GM21423 (cell line): ENCODE results near the gene OXER1.

Experiments
- ATAC-seq: cut with Tn5 transposase; IDR thresholded peaks from one replicate; pipeline ENCODE4 v1.9.1; 2021; ENCODE audit warnings: mild to moderate bottlenecking, moderate library complexity; ENCODE audit not compliant: unreplicated experiment

Gene OXER1

GRCh38 chr2:42794271-42795046 lies 30.5 kb upstream of the OXER1 start:
- ATAC-seq: no peak

DNA sequence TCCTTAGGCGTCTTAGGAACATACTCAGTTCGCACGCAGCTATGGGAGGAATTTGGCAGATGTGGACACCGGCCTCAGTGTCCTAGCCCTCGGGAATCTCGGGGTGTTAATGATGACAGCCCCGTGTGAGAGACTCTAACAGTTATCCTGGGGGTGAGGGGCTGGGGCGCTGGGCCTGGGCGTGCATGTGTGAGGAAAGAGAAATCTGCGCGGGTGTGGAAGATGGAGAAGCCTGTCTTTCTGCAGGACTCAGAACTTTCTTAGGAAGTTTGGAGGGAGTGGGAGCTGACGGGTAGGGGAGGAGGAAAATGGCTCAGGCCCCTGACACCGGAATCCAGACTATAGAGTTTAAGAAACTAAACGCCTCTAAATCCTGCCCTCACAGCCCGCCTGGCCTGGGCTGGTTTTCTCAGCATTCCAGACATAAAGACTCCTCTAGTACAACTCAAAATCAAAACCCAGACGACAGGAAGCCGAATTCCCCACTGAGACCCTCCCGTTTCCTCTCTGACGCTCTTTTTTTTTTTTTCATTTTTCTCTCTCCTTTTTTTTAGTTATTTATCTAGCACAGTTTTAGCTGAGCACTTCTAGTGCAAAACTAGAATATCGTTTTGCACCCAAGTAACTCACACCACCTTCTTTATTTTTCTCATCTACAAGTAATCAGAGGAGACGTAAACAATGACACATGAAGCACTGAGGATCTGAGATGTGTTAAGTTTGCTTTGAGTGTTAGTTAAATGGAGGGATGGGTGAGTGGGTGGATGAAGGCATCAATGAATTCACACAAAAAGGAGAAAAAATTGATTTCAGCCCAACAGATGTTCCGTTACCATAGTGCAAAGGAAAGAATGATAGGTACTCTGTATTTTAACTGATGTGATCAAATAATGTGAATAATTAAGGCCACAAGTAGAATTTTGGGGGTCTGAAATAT lies 29.7 kb upstream of the OXER1 start:
- no peak for ATAC-seq

- no peak for ATAC-seq
Measured at GRCh38 chr2:42792583-42793333, 28.8 kb upstream of the OXER1 start, which contains the start of gene HAAO. Gene HAAO (minus strand): TSS chr2:42792583. CDS start chr2:42792536, 47 bp downstream.

DNA sequence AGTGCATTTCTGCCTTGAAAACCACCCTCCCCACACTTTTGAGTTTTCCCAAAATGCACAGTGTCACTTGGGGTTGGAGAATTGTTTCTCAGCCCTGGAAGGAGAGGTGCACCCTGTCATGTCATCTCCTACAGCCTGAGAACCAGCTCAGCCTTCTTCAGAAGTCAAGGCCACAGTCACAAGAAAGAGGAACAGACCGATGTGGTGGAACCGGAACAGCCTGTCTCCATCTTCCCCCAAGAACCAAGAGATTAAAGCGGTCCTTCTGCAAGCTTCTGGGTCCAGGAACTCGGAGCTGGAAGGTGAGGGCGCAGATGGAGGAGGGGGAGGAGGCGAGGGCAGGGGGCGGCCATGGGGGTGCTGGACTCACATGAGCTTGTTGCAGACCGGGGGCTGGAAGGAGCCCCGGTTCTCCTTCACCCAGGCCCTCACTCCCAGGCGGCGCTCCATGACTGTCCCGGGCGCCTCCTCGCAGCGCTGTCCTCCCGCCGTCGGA lies 28.2 kb upstream of the OXER1 start:
- no peak for ATAC-seq

DNA sequence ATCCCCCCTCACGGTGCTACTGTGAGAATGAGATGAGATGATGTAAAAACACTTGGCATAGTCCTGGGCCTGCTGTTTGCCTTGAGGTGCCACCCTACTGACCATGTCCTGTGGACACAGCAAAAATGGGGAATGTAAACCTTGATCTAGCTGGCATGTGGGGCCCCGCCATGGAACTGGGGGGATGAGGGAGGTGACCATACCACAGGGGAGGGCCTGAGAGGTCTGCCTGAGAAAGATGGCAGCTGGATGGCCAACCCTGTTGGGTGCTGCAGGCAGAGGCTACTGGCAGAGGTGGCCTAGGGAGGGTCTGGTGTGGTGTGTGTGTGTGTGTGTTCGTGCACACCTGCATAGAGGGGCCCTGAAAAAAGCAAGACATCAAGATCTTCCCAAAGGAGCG lies 27.7 kb upstream of the OXER1 start:
- ATAC-seq: no peak

DNA sequence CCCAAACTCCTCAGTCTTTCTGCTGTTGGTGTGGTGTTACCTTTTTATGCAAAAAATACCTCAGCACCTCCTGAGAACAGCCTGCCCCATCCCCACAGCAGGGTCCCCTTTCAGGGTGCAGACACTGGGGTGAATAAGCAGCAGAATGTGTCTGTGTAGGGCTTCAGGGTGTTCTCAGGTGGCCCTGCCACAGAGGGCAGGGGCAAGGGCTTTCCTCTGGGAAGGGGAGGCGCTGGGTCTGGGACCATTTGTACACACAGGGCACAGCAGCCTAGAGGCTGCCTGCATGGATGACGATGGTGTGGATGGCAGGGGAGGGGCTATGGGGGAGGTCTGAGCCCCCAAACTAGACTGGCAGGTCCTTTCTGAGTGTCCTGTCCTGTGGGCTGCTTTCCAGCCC lies 25.8 kb upstream of the OXER1 start:
- ATAC-seq: no peak

DNA sequence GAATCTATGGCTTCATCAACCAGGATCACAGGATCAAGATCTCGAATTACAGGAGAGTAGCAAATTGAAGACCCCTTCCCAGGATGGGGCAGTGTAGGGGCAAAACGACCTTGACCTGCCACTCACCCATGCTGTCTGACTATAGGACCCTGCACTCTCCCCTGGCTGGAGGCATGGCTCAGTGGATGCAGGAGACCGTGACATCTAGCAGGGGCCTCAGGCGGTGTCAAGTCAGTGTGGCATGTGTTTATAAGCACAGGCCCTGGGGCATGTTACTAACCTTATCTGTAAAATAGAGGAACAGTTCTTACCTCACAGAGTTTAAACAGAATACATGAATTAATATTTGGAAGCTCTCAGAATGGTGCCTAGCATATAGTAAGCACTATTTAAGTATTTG lies 24.9 kb upstream of the OXER1 start:
- no peak for ATAC-seq

DNA sequence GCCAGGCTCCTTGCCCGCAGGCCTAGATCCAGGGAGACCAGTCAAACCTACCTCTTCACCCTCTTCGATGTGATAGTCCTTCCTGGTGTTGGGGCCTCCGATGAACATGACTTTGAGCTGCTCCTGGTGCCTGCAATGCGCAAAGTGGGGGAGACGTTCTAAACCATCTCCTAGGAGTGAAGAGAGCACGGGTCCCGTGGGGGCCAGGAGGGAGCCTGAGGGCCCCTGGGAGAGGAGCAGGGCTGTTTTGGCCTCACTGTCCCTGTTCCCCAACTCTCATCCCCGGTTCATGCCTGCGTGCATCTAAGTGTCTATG lies 24.5 kb upstream of the OXER1 start:
- no peak for ATAC-seq

GRCh38 chr2:42787788-42788477 lies 24.0 kb upstream of the OXER1 start:
- ATAC-seq: no peak

DNA sequence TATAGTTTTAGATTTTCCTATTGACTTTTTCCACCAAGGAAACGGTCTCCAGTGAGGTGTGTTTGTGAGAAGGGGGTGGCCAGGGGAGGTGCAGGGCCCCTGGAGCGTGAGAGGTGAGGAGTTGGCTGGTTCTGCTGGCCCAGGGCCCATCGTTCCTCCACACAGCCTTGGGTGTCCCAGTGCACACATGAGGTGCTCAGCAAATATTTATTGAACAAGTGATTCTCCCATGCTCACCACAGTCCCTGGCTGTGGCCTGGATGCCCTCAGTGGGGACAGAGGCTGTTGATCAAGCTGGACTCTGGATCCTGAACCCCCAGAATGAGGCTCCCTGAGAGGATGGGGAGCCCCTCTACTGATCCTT lies 23.5 kb upstream of the OXER1 start:
- no peak for ATAC-seq

DNA sequence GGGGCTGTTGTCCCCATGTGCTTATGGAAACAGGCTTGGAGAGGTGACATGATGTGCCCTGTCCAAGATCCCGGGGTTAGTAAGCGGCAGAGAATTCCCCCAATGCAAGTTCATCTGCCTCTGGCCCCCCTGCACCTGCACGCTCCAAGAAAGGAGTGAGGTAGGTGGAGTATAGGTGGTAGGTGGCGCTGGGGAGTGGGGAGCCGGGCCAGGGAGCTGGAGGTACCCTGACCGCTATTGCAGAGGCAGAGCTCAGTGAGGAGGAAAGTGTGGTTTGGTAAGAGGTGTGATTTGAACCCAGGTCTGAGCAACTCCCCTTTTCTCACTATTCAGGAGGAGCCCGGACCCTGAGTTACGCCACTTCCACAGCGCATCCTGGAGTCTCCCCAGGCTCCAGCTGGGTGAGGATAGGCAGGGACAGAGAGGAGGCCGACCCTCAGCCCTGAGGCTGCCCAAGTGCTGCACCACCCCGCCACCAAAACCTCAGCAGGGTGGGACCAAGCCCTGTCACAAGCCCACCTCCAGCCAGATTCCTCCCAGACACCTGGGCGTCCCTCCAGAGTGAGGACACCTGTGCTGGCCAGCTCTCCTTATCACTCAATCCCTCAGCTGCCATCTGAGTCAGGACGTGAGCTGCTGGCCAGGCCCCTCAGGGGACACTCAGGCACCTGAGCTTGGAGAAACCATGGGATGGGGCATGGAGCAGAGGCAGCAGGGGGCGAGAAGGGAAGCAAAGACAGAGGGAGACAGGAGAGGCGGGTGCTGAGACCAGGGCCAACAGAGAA lies 22.8 kb upstream of the OXER1 start:
- no peak for ATAC-seq

DNA sequence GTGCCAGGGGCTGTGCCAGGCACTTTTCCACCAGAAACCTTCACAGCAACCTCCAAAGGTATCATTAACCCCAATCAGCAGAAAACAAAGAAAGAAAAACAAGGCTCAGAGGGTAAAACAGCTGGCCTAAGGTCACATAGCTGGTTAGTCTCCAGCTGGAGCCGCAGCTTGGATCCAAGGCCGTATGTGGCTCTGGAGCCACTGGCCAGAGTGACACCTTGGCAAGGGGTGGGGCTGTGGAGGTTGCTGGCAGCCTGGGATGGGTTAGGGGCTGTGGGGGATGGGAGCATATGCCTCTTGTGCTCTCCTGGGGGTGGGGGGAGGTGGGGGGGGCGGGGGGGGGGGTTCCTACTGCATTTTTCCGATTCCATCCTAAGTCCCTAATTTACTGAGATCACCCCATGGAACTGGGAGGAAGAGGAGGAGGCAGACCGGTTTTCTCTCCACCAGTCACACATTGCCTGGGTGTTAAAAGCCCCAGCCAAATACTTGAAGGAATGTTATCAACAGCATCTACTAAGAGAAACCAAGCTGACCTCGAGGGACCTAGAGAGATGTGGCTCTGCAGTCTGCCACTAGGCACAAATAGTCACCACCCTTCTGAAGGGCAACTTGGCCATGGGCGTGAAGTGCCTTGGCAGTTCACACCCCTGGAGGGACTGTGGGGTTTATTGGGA lies 20.4 kb upstream of the OXER1 start:
- no peak for ATAC-seq

GRCh38 chr2:42783511-42783910 lies 19.6 kb upstream of the OXER1 start:
- ATAC-seq: no peak

DNA sequence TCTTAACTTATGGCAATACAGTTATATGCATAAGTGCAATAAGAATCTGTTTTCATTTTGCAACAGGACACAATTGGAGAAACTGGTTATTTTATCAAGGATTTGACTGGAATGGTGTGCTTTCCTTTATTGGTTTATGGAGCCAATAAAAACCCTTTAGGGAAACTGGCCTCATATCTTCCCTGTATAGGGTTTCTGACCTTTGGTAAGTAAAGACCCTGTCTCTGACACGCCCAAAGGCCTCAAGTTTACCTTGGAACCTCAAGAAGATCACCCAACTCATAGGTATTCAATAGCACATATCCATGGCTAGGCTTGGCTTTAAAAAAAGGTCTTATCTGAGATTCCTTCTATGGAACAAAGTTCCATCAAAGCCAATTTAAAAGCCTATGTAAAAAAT lies 17.2 kb upstream of the OXER1 start:
- no peak for ATAC-seq

- ATAC-seq: no peak
Measured at GRCh38 chr2:42777883-42778805, 14.2 kb upstream of the OXER1 start.

GRCh38 chr2:42775810-42776209 lies 11.9 kb upstream of the OXER1 start:
- no peak for ATAC-seq

DNA sequence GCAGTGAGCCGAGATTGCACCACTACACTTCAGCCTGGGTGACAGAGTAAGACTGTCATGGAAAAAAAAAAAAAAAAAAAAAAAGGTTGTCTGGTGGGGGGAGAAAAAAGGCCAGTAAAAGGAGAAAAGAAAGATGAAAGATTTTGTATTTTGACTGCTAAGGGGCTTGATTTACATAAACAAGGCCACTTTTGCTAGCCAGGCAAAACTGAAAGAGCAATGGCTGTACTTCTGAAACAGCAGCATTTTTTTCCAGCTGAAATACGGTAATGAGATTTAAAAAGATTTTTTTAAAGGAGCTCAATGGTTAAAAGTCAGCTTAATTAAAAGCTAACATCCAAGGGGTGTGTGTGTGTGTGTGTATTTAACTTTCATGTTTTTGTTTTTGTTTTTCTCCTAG lies 11.3 kb upstream of the OXER1 start:
- ATAC-seq: no peak

DNA sequence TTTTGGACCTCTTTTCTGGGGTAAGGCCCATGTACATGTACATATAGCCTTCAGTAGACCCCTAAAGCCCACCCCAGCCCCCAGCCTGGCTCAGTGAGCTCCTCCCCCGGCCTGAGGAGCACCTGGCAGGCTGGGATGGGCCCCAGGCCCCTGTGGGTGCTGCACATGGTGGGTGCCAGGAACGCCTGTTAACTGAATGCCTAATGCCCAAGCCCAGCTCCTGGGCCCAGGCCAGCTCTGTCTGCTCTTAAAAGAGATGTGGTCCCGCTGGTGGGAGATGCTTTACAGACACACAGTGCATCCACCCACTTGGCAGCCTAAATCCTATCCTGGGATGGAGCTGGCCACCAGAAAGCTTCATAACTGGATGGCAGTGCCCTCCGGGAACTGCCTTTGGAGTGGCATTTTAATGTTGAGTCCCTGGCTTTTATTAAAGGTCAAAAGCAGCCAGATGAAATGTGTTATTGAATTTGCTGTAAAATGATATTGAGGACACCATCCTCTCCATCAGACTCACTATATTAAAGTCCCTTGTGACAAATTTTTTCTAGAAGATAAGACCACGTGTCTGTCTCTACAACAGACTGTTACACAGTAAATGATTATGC lies 7.7 kb upstream of the OXER1 start:
- ATAC-seq: no peak
